GM19455 (cell line): ENCODE results near the gene RNF186.
"Not testable (repeated sequence)": the region's sequence is repeated elsewhere in the genome, so short reads cannot be mapped to it uniquely, and the experiment has no call there.

ENCODE experiments used
- ATAC-seq: cut with Tn5 transposase; IDR thresholded peaks from one replicate; pipeline ENCODE4 v1.9.1; 2021; ENCODE audit not compliant: unreplicated experiment

The RNF186 gene, protein sequence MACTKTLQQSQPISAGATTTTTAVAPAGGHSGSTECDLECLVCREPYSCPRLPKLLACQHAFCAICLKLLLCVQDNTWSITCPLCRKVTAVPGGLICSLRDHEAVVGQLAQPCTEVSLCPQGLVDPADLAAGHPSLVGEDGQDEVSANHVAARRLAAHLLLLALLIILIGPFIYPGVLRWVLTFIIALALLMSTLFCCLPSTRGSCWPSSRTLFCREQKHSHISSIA

DNA sequence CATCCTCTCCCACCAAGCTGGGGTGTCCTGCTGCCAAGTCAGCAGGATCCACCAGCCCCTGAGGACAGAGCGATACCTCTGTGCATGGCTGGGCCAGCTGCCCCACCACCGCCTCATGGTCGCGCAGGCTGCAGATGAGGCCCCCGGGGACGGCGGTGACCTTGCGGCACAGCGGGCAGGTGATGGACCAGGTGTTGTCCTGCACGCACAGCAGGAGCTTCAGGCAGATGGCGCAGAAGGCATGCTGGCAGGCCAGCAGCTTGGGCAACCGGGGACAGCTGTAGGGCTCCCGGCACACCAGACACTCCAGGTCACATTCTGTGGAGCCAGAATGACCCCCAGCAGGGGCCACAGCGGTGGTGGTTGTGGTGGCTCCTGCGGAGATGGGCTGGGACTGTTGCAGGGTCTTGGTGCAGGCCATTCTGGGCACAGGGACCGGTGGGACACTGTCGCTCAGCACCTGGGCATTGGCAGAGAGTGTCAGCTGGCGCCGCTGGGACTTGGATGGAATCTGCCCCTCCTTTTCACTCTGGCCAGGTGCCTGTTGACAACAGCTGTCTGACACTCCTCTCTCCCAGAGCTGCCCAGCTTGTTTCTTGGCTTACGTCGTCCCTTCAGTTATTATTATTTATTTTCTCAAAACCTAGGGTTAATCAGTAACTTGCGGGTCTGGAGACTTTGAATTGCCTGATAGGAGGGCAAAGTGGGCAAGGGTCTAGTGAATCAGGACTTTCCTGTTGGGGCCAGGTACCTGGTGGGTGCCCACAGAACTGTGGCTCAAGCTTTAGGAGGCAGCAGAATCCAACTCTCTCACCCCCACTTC is at the start of gene RNF186:
RNF186 (minus strand) TSS at position 603 of the 823 bp plus-strand sequence; CDS start at position 421, 182 bp downstream.
- ATAC-seq, result no peak

DNA sequence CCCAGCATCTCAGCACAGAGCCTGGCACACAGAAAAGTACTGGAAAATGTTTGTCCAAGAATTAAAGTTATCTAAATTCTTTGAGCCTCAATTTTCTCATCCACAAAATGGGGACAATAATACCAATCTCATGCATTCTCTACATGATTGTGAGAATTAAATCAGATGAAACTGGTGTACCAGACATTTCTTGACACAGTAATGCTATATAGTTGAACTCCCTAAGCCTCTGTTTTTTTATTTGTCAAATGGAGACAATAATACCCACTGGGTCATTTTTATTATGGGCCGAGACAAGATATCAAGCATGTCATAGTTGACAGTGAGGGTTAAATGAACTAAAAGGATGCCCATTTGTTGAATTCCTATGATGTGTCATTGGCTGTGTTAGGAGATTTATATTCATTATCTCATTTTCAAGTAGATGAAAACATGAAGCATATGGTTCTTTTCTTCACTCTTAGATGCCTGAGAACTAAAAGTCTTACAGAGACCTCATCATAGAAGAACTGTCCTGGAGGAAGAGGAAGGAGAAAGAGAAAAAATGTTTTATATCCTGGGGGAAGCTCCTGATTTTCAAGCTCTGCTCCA is 49.6 kb upstream of the RNF186 start:
- ATAC-seq, result no peak

DNA sequence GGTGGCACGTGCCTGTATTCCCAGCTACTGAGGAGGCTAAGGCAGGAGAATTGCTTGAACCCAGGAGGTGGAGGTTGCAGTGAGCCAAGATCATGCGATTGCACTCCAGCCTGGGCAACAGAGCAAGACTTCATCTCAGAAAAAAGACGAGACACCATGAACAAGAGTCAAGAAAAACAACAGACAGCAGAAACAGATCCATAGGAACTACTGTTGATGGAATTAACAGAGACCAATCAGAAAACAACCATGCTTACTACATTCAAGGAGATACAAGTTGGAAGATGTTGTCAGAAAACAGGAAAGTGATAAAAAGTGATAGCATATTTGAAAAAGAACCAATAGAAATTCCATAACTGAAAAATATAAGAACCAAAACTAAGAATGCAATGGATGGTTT is 47.9 kb upstream of the RNF186 start:
- ATAC-seq, result no peak

DNA sequence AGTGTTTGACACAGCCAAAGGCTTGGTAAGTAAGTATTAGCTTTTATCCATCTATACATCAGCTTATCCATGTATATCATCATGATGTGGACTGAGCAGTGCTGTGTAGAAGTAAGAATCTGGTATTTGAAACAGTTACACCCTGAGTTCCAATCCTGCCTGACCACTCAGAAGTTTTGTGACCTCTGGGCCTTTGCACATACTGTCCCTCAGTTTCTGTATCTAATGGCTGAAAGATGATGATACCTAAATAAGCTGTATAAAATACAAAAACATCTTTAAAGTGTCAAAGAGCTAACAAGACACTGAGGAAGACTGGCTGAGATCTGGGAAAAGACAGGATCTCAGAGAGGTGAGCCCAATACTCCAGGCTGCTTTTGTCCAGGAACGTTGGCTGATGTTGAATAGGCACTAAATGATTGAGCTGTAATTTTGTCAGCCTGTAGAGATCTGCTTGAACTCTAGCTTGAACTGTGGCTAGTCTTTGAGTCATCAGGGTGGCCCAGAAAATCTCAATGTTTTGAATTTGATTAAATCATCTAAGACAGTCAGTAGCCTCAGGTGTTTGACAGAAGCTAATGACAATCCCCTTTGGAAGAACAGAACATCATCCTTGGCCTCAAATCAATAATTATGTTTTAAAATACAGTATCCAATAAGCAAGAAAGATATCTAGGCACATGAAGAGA is 46.9 kb upstream of the RNF186 start:
- ATAC-seq, result no peak

DNA sequence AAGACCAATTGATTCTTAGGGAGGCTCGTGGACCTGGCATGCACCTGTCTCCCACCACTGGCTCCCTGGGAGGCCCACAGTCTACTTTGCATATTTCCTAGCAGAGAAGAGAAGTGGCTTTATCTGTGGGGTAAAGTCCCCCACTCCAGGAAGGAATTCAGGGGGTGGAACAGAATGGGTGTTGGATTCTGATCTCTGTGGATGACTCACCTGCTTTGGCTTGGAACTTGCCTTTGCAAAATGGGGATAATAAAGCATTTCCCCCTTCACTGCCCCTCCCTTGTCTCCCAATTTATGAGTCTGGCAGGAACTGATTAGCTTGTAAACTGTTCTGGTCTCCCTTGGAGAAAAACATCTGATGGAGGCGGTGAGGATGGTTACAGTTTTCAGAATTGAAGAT is 46.0 kb upstream of the RNF186 start:
- no peak for ATAC-seq

DNA sequence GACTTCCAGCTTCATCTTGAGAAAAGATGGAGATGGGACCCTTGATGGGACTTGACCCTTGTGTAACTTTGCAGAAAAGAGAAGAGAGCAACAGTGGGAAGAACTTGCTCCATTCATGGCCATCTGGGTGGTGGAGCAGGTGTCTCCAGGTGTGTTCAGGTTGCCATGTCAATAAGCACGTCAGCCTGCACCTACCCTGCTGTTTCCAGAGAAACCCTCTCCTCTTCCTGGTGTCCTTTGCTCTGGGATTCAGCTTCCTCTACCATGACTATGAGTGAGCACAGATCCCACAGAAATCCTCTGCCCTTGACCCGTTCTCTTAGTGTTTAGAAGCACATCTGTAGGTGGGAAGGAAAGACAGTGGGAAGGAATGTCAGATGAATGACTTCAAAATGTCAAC is 45.3 kb upstream of the RNF186 start:
- no peak for ATAC-seq

DNA sequence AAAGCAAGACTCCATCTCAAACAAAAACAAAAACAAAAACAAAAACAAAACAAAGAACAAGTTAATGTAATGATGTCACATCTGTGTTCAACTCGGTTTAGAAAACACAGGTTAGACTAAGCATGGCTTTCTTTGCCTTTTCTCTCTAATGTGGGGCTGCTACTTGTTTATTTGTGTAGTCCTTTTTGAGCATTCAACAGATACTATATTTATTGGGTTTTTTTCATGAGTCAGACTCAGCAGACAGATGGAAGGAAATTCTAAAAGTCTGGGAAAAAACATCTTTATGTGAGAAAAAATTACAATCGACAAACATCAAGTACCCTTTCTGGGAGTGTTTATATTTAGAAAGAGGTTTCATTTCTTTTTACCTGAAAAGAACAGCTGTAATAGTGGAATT is 44.8 kb upstream of the RNF186 start:
- no peak for ATAC-seq

DNA sequence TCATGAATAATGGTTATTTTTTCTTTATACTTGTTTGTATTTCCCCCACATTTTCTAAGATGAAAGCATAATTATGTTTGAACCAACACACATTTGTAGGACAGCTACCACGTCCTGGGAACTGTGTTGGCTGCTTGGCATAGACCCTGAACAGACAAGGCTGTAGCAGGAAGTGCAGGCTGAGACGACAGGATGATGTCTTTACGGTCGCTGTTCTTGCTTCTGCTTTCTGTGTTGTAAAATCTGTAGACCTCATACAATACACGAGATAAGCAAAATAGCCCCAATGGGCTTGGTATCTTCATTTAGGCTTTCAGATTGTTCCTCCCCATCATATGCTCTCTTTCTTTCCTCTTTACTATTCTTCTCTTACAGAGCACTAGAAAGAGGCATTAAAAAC is 43.8 kb upstream of the RNF186 start:
- no peak for ATAC-seq

DNA sequence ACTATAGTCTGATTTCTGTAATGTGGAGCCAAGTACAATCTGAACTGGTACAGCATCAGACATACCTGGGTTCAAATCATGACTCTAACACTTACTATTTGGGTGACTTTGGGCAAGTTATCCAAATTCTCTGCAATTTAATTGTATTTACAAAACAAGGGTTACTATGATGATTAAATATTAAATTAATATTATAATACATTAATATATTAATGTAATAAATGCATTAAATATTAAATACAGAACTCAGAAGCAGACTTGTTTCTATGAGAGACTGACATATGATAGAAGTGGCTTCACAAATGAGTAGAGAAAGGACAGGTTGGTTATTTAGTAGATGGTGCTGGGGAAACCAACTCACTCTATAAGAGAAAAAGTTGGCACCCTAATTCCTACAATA is 39.8 kb upstream of the RNF186 start:
- no peak for ATAC-seq

DNA sequence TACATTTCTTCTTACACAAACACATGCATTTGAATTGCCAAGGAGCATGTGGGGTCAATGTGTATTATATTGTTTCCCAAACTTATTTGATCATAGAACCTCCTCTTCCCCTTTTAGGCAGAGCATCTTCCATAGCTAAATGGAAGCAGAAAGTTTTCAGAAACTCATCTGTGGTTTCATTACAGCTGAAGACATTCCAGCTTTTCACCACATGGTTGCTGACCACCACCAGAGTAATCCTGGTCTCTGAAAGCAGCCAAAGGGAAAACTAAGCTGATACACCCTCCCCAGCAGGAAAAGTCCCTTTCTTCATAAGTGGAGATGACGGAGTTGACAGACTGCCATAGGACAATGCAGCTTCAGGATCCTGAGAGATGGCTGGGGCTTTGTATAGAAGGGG is 37.0 kb upstream of the RNF186 start:
- no peak for ATAC-seq

DNA sequence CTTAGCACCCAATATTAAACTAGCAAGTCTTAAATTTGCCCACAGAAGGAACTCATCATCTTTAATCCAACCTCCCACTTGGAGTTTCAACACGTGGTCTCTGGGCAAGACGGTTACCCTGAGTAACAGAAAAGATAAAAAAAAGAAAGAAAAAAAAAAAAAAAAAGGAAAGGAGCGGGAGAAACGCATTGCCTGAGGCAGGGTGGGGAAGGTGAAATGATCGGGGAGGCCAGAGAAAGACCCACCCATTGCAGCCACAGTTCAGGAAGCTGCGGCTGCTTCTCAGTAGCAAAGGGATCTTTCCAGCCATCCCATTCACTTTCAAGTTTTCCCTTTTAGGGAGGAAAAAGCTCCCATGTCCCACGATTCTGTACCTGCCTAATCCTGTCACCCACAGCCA is 35.1 kb upstream of the RNF186 start:
- no peak for ATAC-seq

DNA sequence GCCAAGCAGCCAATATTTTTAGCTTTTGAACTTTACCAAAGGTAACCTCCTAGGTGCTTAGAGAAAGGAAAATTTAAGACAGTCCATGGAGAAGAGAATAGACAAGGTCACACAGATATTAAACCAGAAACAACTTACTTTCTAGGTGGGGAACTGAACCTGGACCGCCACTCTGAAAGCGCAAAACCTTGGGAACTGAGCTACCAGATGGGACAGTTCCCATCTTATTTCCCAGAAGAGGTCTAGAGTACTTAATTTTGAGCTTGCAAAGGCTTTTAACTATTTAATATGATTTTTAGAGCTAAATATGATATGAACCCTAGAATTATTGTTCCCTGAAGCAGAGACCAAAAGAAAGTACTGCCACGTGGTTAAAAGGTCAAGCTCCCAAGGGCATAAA is 34.2 kb upstream of the RNF186 start:
- ATAC-seq, result not testable (repeated sequence)

DNA sequence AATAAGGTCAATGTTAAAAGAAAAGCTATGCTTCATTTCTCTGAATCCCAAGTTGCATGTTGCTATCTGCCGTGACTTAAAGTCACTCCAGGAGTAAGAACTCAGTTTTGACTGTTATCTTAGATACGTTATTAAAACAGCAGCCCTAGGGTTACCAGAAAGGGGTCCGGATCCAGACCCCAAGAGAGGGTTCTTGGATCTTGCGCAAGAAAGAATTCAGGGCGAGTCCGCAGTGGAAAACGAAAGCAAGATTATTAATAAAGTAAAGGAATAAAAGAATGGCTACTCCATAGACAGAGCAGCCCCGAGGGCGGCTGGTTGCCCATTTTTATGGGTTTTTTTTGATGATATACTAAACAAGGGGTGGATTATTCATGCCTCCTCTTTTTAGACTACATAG is 32.3 kb upstream of the RNF186 start:
- not testable (repeated sequence) for ATAC-seq

DNA sequence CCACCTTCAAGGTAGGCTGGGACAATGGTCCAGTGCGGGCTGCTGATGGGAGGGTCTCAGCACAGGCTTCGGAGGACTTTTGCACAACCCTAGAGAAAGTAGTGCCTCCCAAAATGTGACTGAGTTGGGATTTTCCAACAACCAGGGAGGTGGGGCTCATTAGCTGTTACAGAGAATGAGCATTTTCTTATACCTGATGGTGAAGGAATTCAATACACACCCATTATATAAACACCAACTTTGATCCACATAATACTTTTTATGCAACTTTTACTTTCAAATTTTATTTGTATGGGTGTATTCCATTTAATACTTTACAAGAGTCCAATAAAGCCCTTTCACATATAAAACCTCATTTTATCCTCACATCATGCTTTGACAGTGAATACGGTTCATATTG is 31.3 kb upstream of the RNF186 start:
- no peak for ATAC-seq

DNA sequence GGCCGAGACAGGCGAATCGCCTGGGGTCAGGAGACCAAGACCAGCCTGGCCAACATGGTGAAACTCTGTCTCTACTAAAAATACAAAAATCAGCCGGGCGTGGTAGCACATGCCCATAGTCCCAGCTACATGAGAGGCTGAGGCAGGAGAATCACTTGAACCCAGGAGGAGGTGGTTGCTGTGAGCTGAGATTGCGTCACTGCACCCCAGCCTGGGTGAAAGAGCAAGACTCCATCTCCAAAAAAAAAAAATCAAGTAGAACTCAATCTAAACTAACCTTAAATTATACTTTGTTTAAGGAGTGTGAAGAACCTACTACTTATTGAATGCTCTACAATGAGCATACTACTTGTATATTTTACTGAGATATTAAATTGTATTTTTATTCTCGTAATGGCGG is 30.5 kb upstream of the RNF186 start:
- ATAC-seq, result no peak

DNA sequence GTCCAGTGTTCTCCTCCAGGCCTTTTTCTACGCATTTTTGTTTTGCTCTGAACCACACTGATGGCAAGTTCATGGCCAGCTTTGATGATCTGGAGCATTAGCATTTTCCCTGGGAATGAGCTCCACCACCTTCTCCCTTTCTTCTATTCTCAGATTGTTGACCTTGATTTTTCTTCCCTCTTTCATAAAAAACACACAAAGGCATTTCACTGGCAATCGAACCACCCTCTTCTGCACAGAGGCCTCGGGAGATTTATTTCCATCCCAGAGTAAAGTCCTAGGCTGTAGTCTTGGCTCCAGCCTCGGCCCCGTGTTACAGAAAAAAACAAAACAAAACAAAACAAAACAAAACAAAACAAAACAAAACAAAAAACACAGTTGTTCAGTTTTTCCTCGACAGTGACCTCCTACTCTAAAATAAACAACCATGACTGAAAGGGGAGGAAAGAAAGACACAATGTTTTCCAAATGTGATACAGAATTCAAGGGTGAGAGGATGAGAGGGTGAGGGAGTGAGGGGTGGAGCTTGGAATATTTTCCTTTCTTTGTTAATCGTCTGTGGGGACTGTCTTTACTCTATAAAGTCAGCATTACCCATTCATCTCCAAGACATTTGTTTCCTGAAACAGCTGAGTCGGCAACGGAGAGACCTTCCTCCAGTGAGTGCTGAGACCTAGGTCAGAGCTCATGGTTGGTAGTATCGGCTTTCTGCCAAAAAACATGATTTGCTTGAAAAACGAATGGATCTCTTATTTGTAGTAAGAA is 29.8 kb upstream of the RNF186 start:
- no peak for ATAC-seq

DNA sequence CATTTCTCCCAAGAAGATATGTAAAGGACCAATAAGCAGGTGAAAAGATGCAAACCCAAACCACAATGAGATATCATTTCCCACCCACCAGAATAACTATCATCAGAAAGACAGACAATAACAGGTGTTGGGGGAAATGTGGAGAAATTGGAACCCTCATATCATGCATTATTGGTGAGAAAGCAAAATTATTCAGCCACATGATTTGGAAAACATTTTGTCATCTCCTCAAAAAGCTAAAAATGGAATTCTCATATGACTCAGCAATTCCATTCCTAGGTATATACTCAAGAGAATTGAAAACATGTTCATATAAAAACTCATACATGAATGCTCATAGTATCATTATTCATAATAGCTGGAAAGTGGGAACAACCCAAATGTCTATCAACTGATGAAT is 25.1 kb upstream of the RNF186 start:
- no peak for ATAC-seq

DNA sequence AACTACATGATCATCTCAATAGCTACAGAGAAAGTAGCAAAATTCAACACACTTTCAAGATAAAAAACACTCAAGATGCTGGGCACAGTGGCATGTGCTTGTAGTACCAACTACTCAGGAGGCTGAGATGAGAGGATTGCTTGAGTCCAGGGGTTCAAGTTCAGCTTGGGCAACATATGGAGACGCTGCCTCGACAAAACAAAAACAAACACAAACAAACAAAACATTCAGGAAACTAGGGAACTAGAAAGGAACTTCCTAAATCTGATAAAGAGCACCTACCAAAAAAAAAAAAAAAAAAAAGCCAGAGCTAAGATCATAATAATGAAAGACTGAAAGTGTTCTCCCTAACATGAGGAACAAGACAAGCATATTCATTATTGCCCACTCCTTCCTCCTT is 22.8 kb upstream of the RNF186 start:
- no peak for ATAC-seq

DNA sequence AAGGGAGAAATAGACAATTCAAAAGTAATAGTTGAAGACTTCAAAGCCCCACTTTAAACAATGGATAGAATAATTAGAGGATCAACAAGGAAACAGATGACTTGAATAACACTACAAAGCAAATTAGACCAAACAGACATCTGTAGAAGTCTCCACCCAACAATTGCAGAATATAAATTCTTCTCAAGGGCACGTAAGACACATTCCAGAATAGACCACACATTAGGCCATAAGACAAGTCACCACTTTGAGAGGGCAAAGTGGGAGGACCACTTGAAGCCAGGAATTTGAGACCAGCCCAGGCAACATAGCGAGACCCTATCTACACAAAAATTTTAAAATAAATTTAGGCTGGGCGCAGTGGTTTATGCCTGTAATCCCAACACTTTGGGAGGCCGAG is 20.5 kb upstream of the RNF186 start:
- no peak for ATAC-seq

DNA sequence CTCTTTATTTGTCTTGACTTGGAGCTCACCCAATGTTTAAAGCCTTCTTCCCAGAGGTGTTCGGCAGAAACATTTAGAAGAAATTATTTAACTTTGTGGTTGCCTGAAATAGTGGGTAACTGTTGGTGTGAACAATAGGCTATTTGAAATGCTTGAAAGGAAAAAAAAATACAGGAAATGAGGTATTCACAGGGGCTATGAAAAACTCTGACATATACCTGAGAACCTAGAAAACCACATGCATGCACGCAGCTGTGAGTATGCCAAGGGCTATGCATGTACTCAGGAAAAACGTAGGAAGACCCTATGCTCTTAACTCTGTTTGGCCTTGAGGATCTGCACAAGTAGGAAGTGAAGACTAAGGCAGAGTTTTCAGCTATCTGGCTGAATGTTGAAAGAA is 16.4 kb upstream of the RNF186 start:
- ATAC-seq, result no peak

DNA sequence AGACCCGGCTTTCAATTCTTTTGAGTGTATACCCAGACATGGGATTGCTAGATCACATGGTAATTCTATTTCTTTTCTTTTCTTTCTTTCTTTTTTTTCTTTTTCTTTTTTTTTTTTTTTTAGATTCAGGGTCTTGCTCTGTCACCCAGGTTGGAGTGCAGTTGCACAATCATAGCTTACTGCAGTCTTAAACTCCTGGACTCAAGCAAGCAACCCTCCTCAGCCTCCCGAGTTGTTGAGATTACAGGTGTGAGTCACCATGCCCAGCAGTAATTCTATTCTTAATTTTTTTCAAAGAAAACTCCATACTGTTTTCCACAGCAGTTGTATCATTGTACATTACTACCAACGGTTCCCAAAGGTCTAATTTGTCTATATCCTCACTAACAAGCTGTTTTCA is 13.5 kb upstream of the RNF186 start:
- no peak for ATAC-seq
